ENCODE measurements around the gene ENO1. TPM values are rescaled to one million over a fixed set of nuclear protein-coding genes. Genes with fewer than 3 reads are reported as not detected.
"Not testable (repeated sequence)": the region's sequence is repeated elsewhere in the genome, so short reads cannot be mapped to it uniquely, and the experiment has no call there.

Gene ENO1
- total RNA-seq, 4 donors from 2014 or later = 202 to 407 (median 320) TPM

DNA sequence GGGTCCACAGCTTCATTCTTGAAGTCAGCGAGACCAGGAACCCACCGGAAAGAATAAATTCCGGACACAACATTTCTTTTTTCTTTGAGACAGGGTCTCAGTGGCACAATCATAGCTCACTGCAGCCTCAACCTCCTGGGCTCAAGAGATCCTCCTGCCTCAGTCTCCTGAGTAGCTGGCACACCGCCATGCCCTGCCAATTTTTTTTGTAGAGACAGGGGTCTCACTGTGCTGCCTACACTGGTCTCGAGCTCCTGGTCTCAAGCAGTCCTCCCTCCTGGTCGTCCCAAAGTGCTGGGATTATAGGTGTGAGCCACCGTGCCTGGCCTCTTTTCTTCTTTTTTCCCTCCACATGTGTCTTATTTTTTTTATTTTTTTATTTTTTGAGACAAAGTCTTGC lies 20.6 kb upstream of the ENO1 start:
- Histone ChIP-seq H3K4me3 (no peak overlapping the region), H3K36me3 (no peaks in the 10 kb centered on the region), H3K4me1 (peaks cover 0 to 5% (median 0%) of the 10 kb centered on the region in 4 donors), H3K9me3 (no peaks in the 10 kb centered on the region), H3K27ac (no peak overlapping the region), H3K27me3 (no peaks in the 10 kb centered on the region)
- in situ Hi-C loops (cut with MboI; ENCODE audit: low pct_ligation_motif_present in 1 of 4, low pct_unique_long_range_greater_than_20kb in 1 of 4, low sequenced_read_pairs in 3 of 4) (no loop called here), intact Hi-C loops (cut with DNase I; ENCODE audit: low total_unique reads) (no loop called here)
- TF ChIP-seq POLR2AphosphoS5 (IDR thresholded peaks at IDR 0.05) (no peak), POLR2A (IDR thresholded peaks at IDR 0.05) (no peak), CTCF (IDR thresholded peaks at IDR 0.05) (no peak), EP300 (IDR thresholded peaks at IDR 0.05; ENCODE audit: low read depth) (no peak)
- no peak for DNase-seq
- WGBS, 2 donors (ENCODE audit: low coverage in 1 of 2) = 86 to 96% methylated on average over 2 to 7 of the region's 7 CpGs

GRCh38 chr1:8898418-8898817 lies 19.9 kb upstream of the ENO1 start:
- H3K36me3 ChIP-seq; H3K27me3 ChIP-seq; H3K4me1 ChIP-seq; in situ Hi-C loops (cut with MboI; ENCODE audit: low pct_ligation_motif_present in 1 of 4, low pct_unique_long_range_greater_than_20kb in 1 of 4, low sequenced_read_pairs in 3 of 4); intact Hi-C loops (cut with DNase I; ENCODE audit: low total_unique reads); H3K4me3 ChIP-seq; H3K27ac ChIP-seq; DNase-seq; H3K9me3 ChIP-seq: not testable (repeated sequence)
- WGBS, 2 donors (ENCODE audit: low coverage in 1 of 2) = 88 to 95% methylated on average over 3 to 5 of the region's 5 CpGs

DNA sequence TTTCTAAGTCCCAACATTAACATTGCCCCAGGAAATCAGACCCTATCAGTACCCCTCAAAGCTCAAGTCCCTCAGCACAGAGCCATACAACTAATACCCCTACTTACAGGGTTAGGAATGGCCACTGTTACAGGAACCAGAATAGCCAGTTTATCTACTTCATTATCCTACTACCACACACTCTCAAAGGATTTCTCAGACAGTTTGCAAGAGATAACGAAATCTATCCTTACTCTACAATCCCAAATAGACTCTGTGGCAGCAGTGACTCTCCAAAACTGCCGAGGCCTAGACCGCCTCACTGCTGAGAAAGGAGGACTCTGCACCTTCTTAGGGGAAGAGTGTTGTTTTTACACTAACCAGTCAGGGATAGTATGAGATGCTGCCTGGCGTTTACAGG lies 19.0 kb upstream of the ENO1 start:
- H3K27me3 ChIP-seq = not testable (repeated sequence)
- WGBS, 2 donors (ENCODE audit: low coverage in 1 of 2) = 50 to 82% methylated on average over 2 to 4 of the region's 4 CpGs

GRCh38 chr1:8896775-8897174 lies 18.3 kb upstream of the ENO1 start:
- H3K27ac ChIP-seq; intact Hi-C loops (cut with DNase I; ENCODE audit: low total_unique reads); H3K27me3 ChIP-seq; H3K36me3 ChIP-seq; H3K4me1 ChIP-seq; in situ Hi-C loops (cut with MboI; ENCODE audit: low pct_ligation_motif_present in 1 of 4, low pct_unique_long_range_greater_than_20kb in 1 of 4, low sequenced_read_pairs in 3 of 4); H3K9me3 ChIP-seq; H3K4me3 ChIP-seq; DNase-seq: not testable (repeated sequence)
- WGBS, 2 donors (ENCODE audit: low coverage in 1 of 2) = 89 to 100% methylated on average over 3 of the region's 3 CpGs

More for the DNA sequence above, 19.0 kb upstream of the ENO1 start:
- H3K9me3 ChIP-seq; in situ Hi-C loops (cut with MboI; ENCODE audit: low pct_ligation_motif_present in 1 of 4, low pct_unique_long_range_greater_than_20kb in 1 of 4, low sequenced_read_pairs in 3 of 4); H3K27ac ChIP-seq; H3K36me3 ChIP-seq; H3K4me1 ChIP-seq; H3K4me3 ChIP-seq; intact Hi-C loops (cut with DNase I; ENCODE audit: low total_unique reads); DNase-seq: not testable (repeated sequence)

DNA sequence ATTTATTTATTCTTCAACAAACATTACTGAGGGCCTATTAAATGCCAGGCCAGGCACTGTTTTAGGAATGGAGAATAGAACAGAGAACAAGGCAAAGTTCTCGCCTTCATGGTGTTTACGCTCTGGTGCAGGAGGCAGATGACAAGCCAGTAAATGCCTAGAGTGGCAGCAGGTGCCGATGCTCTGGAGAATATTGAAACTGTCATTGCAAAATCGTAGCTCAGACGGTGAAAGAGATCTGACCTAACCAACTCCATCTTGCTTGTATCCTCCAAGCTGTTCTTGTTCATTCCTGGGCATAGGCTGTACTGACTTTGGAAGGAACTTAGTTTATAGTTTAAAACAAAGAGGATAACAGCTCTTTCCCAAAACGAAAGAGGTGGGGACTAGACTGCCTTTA lies 13.5 kb upstream of the ENO1 start:
- Histone ChIP-seq H3K4me1 (peaks cover 0 to 17% (median 10%) of the 10 kb centered on the region in 4 donors), H3K9me3 (no peaks in the 10 kb centered on the region), H3K27me3 (no peaks in the 10 kb centered on the region), H3K4me3 (no peak overlapping the region), H3K27ac (no peak overlapping the region), H3K36me3 (no peaks in the 10 kb centered on the region)
- intact Hi-C loops (cut with DNase I; ENCODE audit: low total_unique reads) = no loop called here
- in situ Hi-C loops (cut with MboI; ENCODE audit: low pct_ligation_motif_present in 1 of 4, low pct_unique_long_range_greater_than_20kb in 1 of 4, low sequenced_read_pairs in 3 of 4) = no loop called here
- DNase-seq = no peak
- 79 to 82% methylated on average over 4 to 6 of the region's 6 CpGs for WGBS, 2 donors (ENCODE audit: low coverage in 1 of 2)
- TF ChIP-seq POLR2AphosphoS5 (IDR thresholded peaks at IDR 0.05) (no peak), CTCF (IDR thresholded peaks at IDR 0.05) (no peak), POLR2A (IDR thresholded peaks at IDR 0.05) (no peak), EP300 (IDR thresholded peaks at IDR 0.05; ENCODE audit: low read depth) (no peak)

GRCh38 chr1:8891401-8891800 lies 12.9 kb upstream of the ENO1 start:
- in situ Hi-C loops (cut with MboI; ENCODE audit: low pct_ligation_motif_present in 1 of 4, low pct_unique_long_range_greater_than_20kb in 1 of 4, low sequenced_read_pairs in 3 of 4) = no loop called here
- H3K36me3 ChIP-seq = no peaks in the 10 kb centered on the region
- intact Hi-C loops (cut with DNase I; ENCODE audit: low total_unique reads) = no loop called here
- H3K27ac ChIP-seq = no peak overlapping the region
- no peaks in the 10 kb centered on the region for H3K9me3 ChIP-seq
- H3K4me3 ChIP-seq = no peak overlapping the region
- no peak for TF ChIP-seq EP300 (IDR thresholded peaks at IDR 0.05; ENCODE audit: low read depth)
- TF ChIP-seq CTCF (IDR thresholded peaks at IDR 0.05) = no peak
- TF ChIP-seq POLR2A (IDR thresholded peaks at IDR 0.05) = no peak
- TF ChIP-seq POLR2AphosphoS5 (IDR thresholded peaks at IDR 0.05) = no peak
- 62 to 72% methylated on average over 2 to 3 of the region's 3 CpGs for WGBS, 2 donors (ENCODE audit: low coverage in 1 of 2)
- no peak for DNase-seq
- peaks cover 0 to 17% (median 10%) of the 10 kb centered on the region in 4 donors for H3K4me1 ChIP-seq
- H3K27me3 ChIP-seq = no peaks in the 10 kb centered on the region
